Measurements from ENCODE around the gene RNF149. TPM values are rescaled to one million over a fixed set of nuclear protein-coding genes. Genes with fewer than 3 reads are reported as not detected.

Gene RNF149
- total RNA-seq, 6 experiments from 2014 or later = 20.3 to 45.4 (median 32.2) TPM

DNA sequence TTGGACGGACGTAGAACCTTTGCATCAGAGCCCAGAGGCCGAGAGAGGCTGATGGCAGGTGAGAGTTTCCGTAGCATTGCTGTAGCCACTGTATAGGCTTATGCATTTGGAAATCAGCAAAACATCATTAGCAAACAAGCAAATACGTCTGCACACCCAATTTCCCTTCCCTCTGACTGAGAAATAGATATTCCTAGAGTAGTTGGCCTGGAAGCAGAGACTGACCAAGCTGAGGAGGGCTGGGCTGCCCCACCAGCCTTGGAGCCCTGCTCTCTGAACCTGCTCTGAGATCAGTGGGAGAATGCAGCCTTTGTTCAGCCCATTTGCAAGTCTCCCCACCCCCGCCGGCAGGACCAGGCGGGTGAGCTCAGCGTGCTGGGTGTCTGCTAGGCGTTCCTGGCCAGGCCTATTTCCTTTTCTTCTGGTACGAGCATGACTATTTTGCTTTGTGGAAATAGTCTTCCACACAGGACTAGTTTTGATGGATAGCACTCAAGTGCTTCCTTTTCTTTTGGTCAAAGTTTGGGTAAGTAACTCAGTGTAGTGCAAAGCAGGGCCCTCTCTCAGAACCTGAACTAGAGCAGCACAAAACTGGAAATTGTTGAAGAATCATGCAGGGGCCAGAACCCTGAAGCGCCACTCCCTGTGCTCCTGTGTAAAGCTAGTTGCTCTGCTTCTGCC, 21.9 kb upstream of the RNF149 start:
- Histone ChIP-seq H3K4me1 (no peaks in the 10 kb centered on the region), H3K4me3 (no peak overlapping the region), H3K36me3 (no peaks in the 10 kb centered on the region), H3K27ac (peak overlapping the region in 1 of 3 donors; percentile 22), H3K27me3 (no peaks in the 10 kb centered on the region), H3K9me3 (no peaks in the 10 kb centered on the region)
- intact Hi-C loops (cut with DNase I) = no loop called here
- DNase-seq (peak in 1 of 3 donors; percentile 58), ATAC-seq (peak; percentile 59 to 73 (median 68))
- 70% methylated on average over 11 of the region's 12 CpGs for WGBS (ENCODE audit: insufficient coverage, low coverage, low lambda C conversion rate, missing lambda C conversion rate)
- TF ChIP-seq POLR2A (IDR thresholded peaks at IDR 0.05) = peak; percentile 15
- TF ChIP-seq, protein P1, sequence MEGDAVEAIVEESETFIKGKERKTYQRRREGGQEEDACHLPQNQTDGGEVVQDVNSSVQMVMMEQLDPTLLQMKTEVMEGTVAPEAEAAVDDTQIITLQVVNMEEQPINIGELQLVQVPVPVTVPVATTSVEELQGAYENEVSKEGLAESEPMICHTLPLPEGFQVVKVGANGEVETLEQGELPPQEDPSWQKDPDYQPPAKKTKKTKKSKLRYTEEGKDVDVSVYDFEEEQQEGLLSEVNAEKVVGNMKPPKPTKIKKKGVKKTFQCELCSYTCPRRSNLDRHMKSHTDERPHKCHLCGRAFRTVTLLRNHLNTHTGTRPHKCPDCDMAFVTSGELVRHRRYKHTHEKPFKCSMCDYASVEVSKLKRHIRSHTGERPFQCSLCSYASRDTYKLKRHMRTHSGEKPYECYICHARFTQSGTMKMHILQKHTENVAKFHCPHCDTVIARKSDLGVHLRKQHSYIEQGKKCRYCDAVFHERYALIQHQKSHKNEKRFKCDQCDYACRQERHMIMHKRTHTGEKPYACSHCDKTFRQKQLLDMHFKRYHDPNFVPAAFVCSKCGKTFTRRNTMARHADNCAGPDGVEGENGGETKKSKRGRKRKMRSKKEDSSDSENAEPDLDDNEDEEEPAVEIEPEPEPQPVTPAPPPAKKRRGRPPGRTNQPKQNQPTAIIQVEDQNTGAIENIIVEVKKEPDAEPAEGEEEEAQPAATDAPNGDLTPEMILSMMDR (IDR thresholded peaks at IDR 0.05) = no peak

GRCh38 chr2:101329026-101329425, 20.5 kb upstream of the RNF149 start:
- Histone ChIP-seq H3K36me3 (no peaks in the 10 kb centered on the region), H3K4me3 (no peak overlapping the region), H3K4me1 (no peaks in the 10 kb centered on the region), H3K27ac (peak overlapping the region in 2 of 3 donors; percentile 18 to 24), H3K9me3 (no peaks in the 10 kb centered on the region), H3K27me3 (no peaks in the 10 kb centered on the region)
- ATAC-seq (no peak), DNase-seq (no peak)
- TF ChIP-seq, protein P1 (IDR thresholded peaks at IDR 0.05) = no peak
- TF ChIP-seq POLR2A (IDR thresholded peaks at IDR 0.05) = no peak
- WGBS (ENCODE audit: insufficient coverage, low coverage, low lambda C conversion rate, missing lambda C conversion rate) = 44% methylated on average over 4 of the region's 4 CpGs
- intact Hi-C loops (cut with DNase I) = no loop called here

DNA sequence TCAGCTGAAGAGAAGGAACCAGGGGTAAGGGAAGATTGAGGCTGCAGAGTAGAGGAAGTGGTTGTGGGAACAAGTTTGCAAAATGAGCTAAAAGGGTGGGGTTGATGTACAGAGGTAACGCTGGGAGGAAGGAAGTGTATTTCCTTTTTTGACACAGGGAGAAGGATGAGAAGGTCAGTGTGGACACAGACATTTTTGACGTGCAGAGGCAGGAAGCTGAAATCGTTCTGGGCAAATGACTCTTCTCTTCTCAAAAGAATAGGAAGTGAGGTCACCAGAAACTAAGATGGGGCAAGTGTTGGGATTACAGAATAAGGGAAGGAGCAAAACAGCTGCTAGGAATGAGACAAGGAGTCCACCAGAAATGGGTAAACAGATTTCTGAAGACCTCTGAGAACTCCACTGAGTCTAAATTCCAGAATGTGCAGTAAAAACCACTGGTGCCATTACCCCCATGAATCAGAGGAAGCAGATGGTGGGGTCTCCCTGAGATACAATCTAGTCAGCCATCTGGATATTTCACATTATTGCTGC, 20.0 kb upstream of the RNF149 start:
- intact Hi-C loops (cut with DNase I) = no loop called here
- peak; percentile 78 to 83 (median 80) for ATAC-seq
- Histone ChIP-seq H3K4me3 (no peak overlapping the region), H3K4me1 (no peaks in the 10 kb centered on the region), H3K9me3 (no peaks in the 10 kb centered on the region), H3K36me3 (no peaks in the 10 kb centered on the region), H3K27ac (peak overlapping the region in 2 of 3 donors; percentile 24 to 32), H3K27me3 (no peaks in the 10 kb centered on the region)
- 30% methylated on average over 3 of the region's 3 CpGs for WGBS (ENCODE audit: insufficient coverage, low coverage, low lambda C conversion rate, missing lambda C conversion rate)
- peak; percentile 7 for TF ChIP-seq POLR2A (IDR thresholded peaks at IDR 0.05)
- TF ChIP-seq, protein P1 (IDR thresholded peaks at IDR 0.05) = no peak
- DNase-seq = no peak

DNA sequence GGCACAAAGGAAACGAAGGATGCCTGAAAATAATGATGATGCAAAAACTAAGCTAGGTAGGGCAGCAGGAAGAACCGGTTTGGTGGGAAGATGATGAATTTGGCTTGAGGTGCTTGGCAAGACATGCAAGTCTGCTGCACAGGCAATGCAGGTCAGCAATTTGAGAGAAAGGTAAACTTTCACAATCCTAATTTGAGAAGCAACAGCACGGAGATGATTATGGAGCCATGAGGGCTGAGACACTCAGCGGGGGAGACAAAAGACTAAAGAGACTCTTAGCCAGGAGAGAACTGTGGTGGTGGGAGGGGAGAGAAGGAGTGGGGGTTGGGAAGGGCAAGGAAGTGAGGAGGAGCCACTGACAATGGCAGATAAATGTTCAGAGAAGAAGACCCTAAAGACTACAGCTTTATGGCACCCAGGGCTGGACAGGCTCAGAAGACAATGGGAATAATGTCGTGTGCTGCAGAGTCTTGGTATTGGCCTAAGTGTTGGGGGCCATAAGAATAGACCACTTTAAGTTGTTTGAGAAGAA, 19.4 kb upstream of the RNF149 start:
- Histone ChIP-seq H3K4me1 (no peaks in the 10 kb centered on the region), H3K27ac (peak overlapping the region in 1 of 3 donors; percentile 32), H3K4me3 (no peak overlapping the region), H3K36me3 (no peaks in the 10 kb centered on the region), H3K9me3 (no peaks in the 10 kb centered on the region), H3K27me3 (no peaks in the 10 kb centered on the region)
- ATAC-seq (peak in 3 of 4 donors; percentile 13 to 23 (median 20)), DNase-seq (no peak)
- 45% methylated on average over 5 of the region's 5 CpGs for WGBS (ENCODE audit: insufficient coverage, low coverage, low lambda C conversion rate, missing lambda C conversion rate)
- TF ChIP-seq, protein P1 (IDR thresholded peaks at IDR 0.05) = no peak
- no peak for TF ChIP-seq POLR2A (IDR thresholded peaks at IDR 0.05)
- intact Hi-C loops (cut with DNase I) = no loop called here
